ENCODE results near the gene LPP.

Gene LPP

DNA sequence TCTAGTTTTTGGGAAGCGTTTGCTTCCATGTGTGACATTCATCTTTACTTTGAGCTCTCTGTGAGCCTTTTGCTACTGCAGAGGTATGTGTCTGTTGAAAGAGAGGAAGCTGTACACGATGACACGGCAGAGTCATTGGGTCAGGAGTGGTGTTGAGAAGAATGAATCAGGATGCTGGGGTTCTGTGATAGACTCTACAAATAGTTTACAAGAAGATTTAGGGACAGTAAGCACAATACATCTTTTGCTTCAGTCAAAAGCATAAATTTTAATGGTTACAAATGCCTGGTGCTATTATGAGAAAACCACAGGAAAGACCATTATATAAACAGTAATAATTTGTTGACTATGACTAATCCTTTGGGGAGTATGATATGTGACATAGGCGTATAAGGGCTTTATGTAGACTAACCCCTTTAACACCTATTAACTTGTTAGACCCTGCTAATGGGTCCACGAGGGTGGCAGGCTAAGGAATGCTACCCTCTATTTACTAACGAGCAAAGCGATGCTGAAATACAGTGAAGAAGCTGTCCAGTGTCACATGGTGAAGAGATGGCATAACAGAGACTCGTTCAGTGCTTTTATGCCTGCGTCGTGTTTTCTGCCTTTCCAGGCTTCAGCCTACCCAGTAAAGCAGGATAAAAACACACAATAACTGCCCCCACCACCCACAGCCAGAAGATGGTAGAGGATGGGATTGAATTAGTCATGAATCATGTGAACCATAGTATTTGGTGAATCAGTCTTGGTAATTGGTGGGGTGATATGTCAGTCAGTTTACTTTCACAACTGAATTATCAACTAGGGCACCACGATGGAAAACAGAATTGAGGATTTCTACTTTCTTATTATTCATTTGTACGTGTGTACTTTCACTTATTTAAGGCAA, 118.8 kb downstream of the LPP start:
- DNase-seq (ENCODE audit: low read depth, low spot score) = no peak

GRCh38 chr3:188274249-188274915, 120.4 kb downstream of the LPP start:
- DNase-seq (ENCODE audit: low read depth, low spot score) = no peak

GRCh38 chr3:188276375-188276774, 122.4 kb downstream of the LPP start:
- DNase-seq (ENCODE audit: low read depth, low spot score) = no peak

- DNase-seq (ENCODE audit: low read depth, low spot score) = no peak
Measured at GRCh38 chr3:188278717-188279324, 124.9 kb downstream of the LPP start.

DNA sequence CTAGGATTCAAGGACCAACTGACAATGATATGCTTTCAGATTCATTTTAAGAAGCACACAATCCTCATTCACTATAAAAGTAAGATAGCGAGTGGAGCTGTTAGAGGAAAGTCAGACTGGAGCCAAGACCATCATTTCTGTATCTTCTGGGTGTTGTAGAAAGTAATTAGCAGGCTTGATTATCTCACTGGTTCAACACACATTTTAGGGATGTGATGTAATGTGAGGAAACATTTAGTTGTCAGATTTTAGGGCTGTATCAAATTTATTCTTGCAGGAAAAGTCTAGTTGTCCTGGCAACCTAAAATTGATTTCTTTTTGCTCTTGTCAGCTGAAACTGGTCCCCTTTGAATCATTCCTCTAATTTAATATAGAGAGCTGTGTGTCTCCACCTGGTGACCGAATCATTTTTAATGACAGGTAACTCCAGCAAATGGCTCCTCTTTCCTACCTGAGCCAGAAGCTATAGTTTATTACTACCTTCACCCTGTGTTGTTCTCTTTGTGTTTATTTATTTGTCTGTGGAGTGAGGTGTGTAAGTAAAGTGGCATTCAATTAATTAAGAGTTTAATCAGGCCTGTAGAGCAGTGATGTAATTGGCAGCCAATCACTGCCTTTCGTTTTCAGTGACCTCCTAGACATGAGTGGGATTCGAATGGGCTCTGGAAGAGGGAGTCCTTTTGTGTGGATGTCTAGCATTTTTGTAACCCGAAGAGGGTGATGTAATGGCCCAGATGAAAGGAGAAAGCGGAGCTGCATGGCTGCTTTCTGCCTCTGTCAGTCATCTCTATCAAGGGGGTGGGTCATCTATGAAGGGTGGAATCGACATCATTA, 125.8 kb downstream of the LPP start:
- no peak for DNase-seq (ENCODE audit: low read depth, low spot score)

DNA sequence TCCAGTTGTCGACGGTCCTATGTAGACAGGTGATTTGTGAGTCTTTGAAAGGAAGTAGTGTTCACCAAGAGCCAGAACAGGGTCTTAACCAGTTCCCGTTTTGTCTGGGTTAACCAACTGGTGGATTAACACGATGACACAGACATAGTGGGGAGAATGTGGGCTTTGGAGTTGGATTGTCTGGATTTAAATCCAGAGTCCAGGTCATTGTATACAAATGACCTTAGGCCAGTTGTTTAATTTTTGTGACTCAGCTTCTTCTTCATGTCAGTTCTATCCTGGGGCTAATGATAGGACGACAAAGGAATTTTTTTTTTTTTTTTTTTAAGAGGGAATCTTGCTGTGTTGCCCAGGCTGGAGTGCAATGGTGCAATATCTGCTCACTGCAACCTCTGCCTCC, 126.7 kb downstream of the LPP start:
- no peak for DNase-seq (ENCODE audit: low read depth, low spot score)

DNA sequence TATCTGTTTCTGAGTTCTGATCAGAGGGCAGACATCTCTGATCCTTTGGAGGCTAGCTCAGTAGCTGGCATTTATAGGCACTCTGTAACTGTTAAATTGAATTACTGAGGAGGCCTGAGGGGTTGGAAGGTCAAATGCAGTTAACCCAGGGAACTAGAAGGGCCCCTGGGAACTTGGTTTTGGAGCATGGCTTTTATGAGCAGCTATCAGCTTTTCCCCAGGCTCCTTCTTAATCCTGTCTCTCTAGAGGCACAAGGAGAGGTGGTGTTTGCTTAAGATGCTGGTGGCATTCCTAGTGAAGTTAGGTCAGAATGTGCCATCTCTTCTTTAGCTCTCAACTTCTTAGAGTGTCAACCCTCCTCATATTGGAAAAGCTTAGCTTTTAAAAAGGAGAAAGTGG, 128.9 kb downstream of the LPP start:
- DNase-seq (ENCODE audit: low read depth, low spot score) = no peak

DNA sequence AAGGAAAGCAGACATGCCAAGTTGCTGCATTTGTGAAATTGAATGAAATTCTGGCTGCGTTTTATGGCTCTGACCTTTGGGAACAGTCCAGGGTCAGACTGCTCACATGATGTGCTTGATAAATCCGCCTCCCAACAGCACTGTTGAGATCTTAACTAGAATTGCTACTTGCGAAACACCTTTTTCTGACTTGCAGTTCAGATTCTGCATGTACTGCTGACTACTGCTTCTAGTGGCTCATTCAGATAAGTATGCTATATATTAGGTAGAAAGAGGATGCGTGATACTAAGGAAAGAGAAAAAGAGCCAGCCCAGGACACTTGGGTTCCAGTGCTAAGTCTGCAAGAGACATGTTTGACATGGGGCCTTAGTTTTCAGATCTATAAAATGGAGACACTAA, 129.4 kb downstream of the LPP start:
- no peak for DNase-seq (ENCODE audit: low read depth, low spot score)

DNA sequence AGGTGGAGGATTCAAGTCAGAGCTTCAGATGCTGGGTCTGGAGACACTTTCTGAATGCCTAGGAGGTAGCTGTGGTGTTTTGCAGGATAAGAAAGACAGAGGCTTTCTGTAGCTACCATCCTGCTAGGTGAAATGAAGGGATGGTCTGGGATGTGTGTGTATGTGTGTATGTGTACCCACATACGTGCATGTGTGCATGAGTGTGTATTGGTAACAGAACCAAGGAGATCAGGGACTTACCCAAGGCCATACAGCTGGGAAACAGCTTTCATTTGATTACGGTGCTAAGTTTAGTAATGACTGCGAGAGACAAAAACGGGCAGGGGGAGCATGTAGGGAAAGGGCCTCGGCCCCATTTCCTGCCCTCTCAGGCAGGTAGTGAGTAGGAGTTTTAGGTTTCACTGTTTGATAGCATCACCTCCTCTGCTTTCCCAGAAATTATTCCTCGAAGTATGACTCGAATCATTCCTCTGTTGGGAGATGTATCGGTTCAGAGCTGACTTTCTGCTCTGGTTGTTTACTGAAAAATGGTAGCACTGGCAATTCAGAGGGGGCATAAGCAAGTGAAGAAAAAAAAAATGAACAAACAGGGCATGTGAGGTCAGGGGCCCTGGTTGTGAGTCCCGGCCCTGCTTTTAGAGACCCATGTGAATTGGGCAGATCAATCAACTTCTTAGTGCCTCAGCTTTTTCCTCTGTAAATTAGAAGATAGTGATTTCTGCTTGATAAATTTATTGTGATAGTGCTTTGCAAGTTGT, 130.7 kb downstream of the LPP start:
- no peak for DNase-seq (ENCODE audit: low read depth, low spot score)

DNA sequence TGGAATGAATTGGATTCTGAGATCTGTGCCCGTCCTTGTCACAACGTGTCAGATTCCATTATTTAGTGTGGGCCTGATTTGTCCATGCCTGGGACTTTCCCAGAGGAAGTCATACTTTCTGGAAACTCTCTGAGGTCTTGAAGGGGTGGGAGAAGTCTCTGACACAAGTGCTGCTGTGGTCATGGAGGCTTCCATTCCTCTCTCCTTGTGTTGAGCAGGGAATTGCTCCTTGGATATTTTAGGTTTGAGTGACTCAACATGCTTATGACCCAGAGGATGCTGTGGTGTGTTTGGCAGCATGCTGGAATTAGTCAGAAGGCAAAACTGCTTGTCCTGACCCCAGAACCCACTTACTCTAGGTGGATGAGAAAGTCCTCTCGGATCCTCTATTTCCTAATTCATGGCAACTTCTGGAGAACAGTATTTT, 132.1 kb downstream of the LPP start:
- DNase-seq (ENCODE audit: low read depth, low spot score) = peak; percentile 74

DNA sequence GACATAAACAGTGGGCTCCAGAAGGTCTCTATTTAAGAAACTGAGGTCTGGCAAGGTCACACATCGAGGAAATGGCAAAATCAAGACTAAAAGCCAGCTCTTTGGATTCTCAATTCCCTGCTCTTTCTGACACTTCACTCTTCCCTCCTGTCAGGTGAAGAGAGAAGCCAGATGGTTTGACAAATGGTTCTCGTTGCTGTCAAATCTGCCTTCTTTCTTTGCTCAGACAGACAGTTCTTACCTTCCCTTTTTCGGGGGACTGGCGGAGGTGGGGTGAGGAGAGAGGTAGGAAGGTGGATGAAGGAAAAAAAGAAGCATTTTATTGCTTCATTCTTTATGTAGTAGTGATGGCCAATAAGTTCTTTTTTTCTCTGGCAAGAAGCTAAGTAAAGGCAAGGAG, 133.4 kb downstream of the LPP start:
- no peak for DNase-seq (ENCODE audit: low read depth, low spot score)

GRCh38 chr3:188287762-188288505, 134.0 kb downstream of the LPP start:
- DNase-seq (ENCODE audit: low read depth, low spot score) = no peak

DNA sequence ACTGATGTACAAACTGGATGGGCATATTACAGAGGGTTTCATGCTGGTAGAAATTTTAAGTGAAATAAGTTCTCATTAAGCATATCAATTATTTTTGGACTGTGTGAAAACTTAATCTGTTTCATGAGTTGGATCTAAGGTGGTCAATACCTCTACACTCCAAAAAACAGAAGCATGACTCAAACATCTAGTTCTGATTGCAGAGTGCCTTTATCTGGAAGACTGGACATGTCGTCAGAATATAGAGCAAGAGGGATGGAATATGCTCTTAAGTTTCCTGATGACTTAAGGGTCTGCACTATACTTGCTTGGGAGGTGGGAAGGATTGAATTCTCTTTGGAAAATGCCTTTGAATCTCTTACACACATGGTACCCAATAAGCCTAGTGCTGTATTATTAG, 138.3 kb downstream of the LPP start:
- no peak for DNase-seq (ENCODE audit: low read depth, low spot score)

GRCh38 chr3:188292827-188293226, 138.9 kb downstream of the LPP start:
- DNase-seq (ENCODE audit: low read depth, low spot score) = no peak

- no peak for DNase-seq (ENCODE audit: low read depth, low spot score)
Measured at GRCh38 chr3:188294113-188294512, 140.2 kb downstream of the LPP start.

DNA sequence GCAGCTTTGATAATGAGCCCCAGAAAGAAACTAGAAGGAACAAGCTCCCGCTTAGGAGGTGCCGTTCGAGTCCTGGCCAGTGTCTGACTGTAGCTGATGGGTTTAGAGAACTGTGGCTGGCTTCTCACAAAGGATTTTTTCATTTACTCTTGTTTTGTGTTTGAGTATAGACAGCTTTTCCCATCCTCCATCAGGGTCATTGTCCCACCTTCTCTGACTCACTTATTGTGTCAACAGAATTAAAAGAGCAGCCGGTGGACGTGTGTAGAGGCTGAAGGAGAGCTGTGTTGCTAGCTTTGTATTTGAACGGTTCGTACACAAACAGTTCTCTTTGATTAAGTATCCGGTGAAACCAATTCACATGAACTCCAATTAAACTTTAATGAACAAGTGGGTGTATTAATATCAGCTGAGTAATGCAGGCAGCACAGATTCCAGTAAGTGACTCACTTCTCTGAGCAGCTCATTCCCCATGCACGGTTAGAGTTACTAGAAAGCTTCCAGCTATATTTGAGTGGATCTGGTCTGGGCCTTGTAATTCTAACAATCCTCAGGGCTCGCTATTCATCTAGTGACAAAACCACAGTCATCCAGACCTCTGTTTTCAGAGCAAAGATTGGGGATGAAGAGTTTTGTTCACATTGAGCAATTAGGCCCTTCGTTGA, 141.0 kb downstream of the LPP start:
- peak; percentile 57 for DNase-seq (ENCODE audit: low read depth, low spot score)

DNA sequence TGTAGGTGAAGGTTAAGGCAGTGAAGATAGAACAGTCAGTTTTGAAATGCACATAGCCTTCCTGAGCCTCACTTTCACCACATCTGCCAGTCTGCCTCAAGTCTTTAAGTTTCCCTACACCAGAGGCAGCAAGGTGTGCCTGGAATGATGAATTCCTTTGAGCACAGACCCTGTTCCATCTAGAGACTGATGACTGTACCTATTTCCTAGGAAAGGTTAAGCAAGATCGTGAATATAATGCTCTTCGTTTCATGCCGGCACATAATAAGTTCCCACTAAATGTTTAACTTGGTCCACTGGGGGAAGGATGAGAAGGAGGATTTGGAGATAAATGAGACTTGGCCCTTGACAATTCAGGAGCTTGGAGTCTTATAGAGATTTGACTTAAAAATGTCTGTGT, 141.9 kb downstream of the LPP start:
- no peak for DNase-seq (ENCODE audit: low read depth, low spot score)

- DNase-seq (ENCODE audit: low read depth, low spot score) = no peak
Measured at GRCh38 chr3:188296761-188297612, 143.0 kb downstream of the LPP start.

DNA sequence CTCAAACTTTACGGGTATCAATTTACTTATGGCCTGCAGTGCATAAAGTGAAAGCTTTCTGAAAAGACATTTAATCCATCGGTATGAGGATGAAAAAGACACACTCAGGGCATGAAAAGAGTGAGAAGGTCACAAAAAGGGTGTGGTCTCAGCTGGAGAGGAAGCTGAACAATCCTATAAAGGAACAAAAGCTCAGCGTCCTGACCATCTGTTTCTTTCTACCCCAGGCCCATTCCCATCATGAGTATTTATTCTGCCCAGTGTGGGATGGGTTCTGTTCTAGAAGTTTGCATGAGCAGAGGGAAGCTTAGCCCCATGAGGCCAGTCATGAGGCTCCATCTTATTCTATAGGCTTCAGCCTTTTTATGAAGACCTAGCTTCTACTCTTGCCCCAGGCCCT, 144.6 kb downstream of the LPP start:
- no peak for DNase-seq (ENCODE audit: low read depth, low spot score)
